Activated naive CD4-positive, alpha-beta T cell treated with Interleukin-2 at 50 U/mL for 16 hours (primary cell): ENCODE measurements around the gene C7orf25.
"Not testable (repeated sequence)": the region's sequence is repeated elsewhere in the genome, so short reads cannot be mapped to it uniquely, and the experiment has no call there.

Experiments used
- DNase-seq: peaks from one replicate; pipeline ENCODE4 v3.0.0-alpha.2; 2020

C7orf25 gene

DNA sequence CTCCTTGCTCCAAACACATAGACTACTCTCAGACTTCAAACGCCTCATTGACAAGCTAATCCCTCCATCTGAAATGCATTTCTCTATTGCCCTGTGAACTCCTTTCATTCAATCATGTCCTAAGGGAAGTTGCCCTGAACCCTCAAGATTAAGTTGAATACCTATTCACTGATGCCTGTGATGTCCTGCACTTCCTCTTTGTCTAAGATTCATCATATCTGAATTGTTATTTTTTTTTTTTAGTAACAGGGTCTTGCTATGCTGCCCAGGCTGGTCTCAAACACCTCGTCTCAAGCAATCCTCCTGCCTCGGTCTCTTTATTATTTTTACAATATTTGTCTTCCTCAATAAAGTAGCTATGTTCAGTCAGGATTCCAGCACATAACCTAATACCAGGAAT is 16.9 kb upstream of the C7orf25 start:
- DNase-seq: no peak

DNA sequence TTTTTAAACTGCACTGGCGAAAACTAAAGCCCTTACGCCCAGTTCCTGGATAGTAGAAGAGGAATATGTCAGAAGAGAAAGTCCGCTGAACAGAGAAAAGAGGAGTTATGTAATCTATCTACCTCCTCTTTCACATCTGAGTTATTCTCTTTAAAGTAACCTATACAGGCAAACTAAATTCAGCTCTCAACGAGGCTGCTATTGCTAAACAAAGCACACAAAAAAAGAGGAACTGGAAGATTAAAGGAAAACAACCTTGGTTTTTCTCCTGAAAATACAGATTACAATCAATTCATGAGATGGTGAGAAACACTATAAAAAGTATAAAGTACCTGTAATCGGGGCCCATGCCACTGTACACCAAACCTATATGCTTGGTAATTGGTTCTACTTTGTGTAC is 14.3 kb upstream of the C7orf25 start:
- no peak for DNase-seq

GRCh38 chr7:42925630-42926029 is 13.8 kb upstream of the C7orf25 start:
- DNase-seq: no peak

DNA sequence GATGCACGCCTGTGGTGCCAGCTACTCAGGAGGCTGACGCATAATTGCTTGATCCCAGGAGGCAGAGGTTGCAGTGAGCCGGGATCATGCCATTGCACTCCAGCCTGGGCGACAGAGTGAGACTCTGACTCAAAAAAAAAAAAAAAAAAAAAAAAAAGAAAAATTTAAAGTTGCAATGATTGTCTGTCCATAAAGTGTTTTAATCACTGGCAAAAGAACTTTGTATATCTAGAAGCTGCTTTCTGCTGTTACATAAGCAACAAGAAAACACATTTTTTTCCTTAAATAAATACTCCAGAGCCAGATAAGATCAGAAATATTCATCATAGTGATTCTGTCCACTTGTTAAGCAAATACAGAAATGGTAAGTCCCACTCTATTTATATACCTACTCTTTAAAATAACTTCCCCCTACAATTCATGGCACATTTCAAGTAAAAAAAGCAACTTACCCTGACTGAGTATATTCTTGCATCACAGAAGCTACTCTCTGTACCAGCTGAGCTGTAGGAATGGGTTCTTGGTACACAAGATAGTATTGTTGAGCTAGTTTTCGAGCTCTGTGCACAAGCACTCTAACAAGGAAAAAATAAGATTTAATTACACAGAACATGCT is 12.5 kb upstream of the C7orf25 start:
- DNase-seq: no peak

- no peak for DNase-seq
These were observed 10.3 kb upstream of the C7orf25 start for GRCh38 chr7:42922017-42922753.

DNA sequence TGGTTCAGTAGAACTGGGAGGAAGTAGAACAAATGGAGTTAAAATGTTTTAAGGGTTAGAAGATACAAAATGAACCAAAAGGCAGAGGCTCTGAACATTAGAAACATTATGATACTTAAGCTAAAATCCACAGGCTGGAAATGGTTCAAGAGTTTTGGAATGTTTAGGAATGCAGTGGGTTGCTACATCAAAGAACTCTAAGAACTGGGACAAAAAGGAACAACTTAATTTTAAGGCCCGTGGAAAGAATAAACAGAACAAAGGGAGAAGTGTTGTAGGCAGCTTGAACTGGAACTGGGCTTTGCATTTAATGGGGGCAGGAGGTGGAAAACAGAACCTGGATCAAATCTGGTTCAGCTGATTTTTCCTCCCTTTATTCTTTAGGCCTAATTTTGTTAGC is 3.5 kb upstream of the C7orf25 start:
- no peak for DNase-seq

- DNase-seq: no peak
These were observed 2.7 kb upstream of the C7orf25 start for GRCh38 chr7:42914421-42915045.

- no peak for DNase-seq
These were observed 2.1 kb upstream of the C7orf25 start for GRCh38 chr7:42914009-42914408.

GRCh38 chr7:42913591-42913990 is 1.7 kb upstream of the C7orf25 start:
- DNase-seq: no peak

DNA sequence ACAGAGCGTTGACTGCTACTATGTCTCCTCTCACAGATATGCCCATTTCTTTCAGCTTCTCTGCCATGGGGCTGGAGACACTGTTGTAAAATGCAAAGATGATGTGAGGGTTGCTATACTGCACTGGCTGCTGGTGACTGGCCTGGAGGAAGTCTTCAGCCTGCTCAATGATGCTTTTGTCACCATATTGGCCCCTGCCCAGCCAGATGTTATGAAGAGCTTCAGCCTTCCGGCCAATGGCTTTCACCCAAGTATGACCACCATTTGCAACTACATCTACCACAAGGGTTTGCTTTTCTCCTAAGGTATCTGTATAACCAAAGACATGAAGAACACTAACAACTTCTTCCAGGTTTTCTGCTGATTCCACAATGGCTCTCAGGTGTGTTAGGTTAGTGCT is 1.6 kb downstream of the C7orf25 start:
- DNase-seq: no peak

GRCh38 chr7:42907316-42907715 is 4.6 kb downstream of the C7orf25 start:
- DNase-seq: no peak

DNA sequence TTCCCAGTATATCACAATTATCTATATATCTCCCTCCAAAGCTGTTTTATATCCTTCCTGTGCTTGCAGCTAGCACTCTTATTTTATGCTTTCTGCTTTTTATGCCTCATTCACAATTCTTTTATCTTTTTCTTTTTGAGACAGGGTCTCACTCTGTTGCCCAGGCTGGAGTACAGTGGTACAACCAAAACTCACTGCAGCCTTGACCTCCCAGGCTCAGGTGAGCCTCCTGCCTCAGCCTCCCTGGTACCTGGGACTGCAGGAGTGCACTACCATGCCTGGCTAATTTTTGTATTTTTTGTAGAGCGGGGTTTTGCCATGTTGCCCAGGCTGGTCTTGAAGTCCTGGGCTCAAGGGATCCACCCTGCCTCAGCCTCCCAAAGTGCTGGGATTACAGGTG is 5.7 kb downstream of the C7orf25 start:
- no peak for DNase-seq

DNA sequence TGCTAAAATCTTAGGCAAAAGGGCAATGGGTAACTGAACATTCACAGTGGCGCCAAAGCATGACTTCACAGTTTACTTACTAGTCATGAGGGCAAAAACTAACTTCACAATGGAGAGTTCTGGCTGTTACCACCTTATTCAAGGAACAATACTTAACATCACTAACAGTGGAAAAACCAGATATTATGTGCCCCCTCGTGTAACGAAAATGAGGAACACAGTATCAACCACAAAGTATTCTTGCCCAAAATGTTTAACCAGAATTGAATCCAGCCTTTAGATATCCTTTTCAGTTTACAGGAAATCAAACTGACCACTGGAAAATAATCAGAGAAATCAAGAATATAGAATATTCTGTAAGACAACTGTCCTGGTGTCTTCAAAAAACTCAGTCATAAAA is 9.5 kb downstream of the C7orf25 start:
- DNase-seq: no peak

GRCh38 chr7:42900842-42901241 is 11.0 kb downstream of the C7orf25 start:
- no peak for DNase-seq

DNA sequence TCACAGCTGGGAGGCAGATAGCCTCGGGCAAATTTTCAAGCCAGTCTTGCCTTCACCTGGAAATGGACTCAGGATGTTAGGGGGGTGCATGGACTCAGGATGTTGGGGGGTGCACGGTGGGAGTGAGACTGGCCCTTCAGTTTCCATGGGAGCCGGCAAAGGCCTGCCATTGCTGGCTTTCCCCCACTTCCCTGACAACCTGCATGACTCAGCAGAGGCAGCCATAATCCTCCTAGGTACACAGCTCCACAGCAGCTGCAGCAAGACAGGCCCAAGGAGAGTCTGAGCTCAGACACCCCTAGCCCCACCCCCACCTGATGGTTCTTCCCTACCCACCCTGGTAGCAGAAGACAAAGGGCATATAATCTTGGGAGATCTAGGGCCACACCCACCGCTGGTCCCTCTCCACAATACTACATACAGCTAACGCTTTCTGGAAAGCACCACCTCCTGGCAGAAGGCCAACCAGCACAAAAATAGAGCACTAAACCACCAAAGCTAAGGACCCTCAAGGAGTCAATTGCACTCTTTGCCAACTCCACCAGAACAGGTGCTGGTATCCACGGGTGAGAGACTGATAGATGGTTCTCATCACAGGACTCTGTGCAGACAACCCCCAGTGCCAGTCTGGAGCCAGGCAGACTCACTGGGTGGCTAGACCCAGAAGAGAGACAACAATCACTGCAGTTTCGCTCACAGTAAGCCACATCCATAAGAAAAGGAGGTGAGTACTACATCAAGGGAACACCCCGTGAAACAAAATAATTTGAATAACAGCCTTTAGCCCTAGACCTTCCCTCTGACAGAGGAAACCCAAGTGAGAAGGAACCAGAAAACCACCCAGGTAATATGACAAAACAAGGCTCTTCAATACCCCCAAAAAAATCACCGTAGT is 18.3 kb downstream of the C7orf25 start:
- no peak for DNase-seq

DNA sequence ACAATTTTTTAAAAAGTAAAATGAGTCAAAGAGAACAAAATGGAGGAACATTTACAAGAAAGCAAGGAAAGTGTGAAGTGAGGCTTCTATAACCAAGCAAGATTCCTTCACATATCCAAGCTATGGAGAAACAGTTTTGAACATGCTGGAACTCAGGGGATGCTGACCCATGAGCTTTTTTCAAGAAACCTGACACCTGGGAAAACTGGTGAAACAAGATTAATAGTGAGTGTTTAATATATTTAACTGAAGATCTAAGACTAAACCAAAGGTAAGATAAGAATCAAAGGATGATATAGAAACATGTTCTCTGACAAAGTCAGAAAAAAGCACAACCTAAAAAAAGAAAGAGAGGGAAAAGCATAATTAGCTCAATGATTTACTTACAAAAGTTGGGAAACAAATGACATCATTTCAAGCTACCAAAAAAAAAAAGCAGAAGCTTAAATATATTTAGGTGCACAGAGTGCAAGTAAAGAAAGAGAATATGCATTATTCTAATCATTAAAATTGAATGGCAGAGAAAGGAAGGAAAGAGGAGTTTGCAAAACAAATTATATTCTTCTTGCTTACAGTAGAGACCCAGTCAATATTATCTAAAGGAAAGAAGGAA is 24.9 kb downstream of the C7orf25 start:
- DNase-seq: no peak

GRCh38 chr7:42886129-42886528 is 25.7 kb downstream of the C7orf25 start:
- DNase-seq: no peak

- not testable (repeated sequence) for DNase-seq
These were observed 26.7 kb downstream of the C7orf25 start for GRCh38 chr7:42885183-42885582.

GRCh38 chr7:42883950-42884349 is 27.9 kb downstream of the C7orf25 start:
- no peak for DNase-seq

- no peak for DNase-seq
These were observed 31.5 kb downstream of the C7orf25 start for GRCh38 chr7:42880392-42880791.

- no peak for DNase-seq
These were observed 33.6 kb downstream of the C7orf25 start for GRCh38 chr7:42878303-42878702.

DNA sequence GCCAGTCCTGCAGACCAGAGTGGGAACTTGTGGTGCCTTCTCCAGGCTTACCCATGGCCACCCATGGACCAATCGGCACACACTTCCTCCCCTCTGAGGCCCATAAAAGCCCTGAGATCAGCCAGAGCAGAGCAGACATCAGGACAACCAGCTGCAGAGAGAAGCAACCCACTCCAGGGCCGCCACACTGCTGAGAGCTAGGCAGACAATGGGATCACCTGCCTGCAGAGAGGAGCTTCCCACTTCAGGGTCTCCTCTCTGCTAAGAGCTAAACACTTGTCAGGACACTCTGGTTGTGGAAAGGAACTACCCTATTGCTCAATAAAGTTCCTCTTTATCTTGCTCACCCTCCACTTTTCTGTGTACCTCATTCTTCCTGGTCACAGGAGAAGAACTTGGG is 34.0 kb downstream of the C7orf25 start:
- no peak for DNase-seq
